ENCODE results near the gene PAPPA.

The PAPPA gene

GRCh38 chr9:116381350-116381749, 227.8 kb downstream of the PAPPA start:
- H3K4me3 ChIP-seq (ENCODE audit: control insufficient read depth, low read depth, low read length) = no peak overlapping the region
- TF ChIP-seq CTCF (conservative IDR thresholded peaks at IDR 0.05; ENCODE audit: control insufficient read depth, insufficient read depth, low read depth, low read length) = no peak
- DNase-seq (ENCODE audit: low read depth) = no peak

GRCh38 chr9:116382053-116382452, 228.5 kb downstream of the PAPPA start:
- no peak for TF ChIP-seq CTCF (conservative IDR thresholded peaks at IDR 0.05; ENCODE audit: control insufficient read depth, insufficient read depth, low read depth, low read length)

GRCh38 chr9:116383133-116383532, 229.5 kb downstream of the PAPPA start:
- no peak for TF ChIP-seq CTCF (conservative IDR thresholded peaks at IDR 0.05; ENCODE audit: control insufficient read depth, insufficient read depth, low read depth, low read length)
- DNase-seq (ENCODE audit: low read depth) = no peak
- H3K4me3 ChIP-seq (ENCODE audit: control insufficient read depth, low read depth, low read length) = no peak overlapping the region

More at GRCh38 chr9:116382053-116382452, 228.5 kb downstream of the PAPPA start:
- H3K4me3 ChIP-seq (ENCODE audit: control insufficient read depth, low read depth, low read length) = no peak overlapping the region
- no peak for DNase-seq (ENCODE audit: low read depth)

GRCh38 chr9:116383936-116384335, 230.3 kb downstream of the PAPPA start:
- DNase-seq (ENCODE audit: low read depth) = no peak
- H3K4me3 ChIP-seq (ENCODE audit: control insufficient read depth, low read depth, low read length) = no peak overlapping the region
- no peak for TF ChIP-seq CTCF (conservative IDR thresholded peaks at IDR 0.05; ENCODE audit: control insufficient read depth, insufficient read depth, low read depth, low read length)

GRCh38 chr9:116387934-116388698, 234.5 kb downstream of the PAPPA start:
- no peak for DNase-seq (ENCODE audit: low read depth)
- no peak overlapping the region for H3K4me3 ChIP-seq (ENCODE audit: control insufficient read depth, low read depth, low read length)
- TF ChIP-seq CTCF (conservative IDR thresholded peaks at IDR 0.05; ENCODE audit: control insufficient read depth, insufficient read depth, low read depth, low read length) = no peak

- TF ChIP-seq CTCF (conservative IDR thresholded peaks at IDR 0.05; ENCODE audit: control insufficient read depth, insufficient read depth, low read depth, low read length) = no peak
- no peak for DNase-seq (ENCODE audit: low read depth)
- H3K4me3 ChIP-seq (ENCODE audit: control insufficient read depth, low read depth, low read length) = no peak overlapping the region
These were observed 236.1 kb downstream of the PAPPA start for GRCh38 chr9:116389541-116390302.

All from fibroblast of mammary gland (primary cell).